WERI-Rb-1 (cell line): ENCODE data around the gene GPI.

Source experiments
- DNase-seq: peaks from one replicate; pipeline ENCODE4 v3.0.0-alpha.2; 2020
- H3K27ac ChIP-seq: fragments of 250-450 bp; sonication (Bioruptor Pico); 2 replicates; pipeline ENCODE4 v1.5.1; 2020; ENCODE audit warnings: mild to moderate bottlenecking, moderate library complexity
- H3K27me3 ChIP-seq: fragments of 250-450 bp; sonication (Bioruptor Pico); 2 replicates; pipeline ENCODE4 v1.5.1; 2021; ENCODE audit warnings: mild to moderate bottlenecking, low read depth, moderate library complexity; ENCODE audit not compliant: insufficient read depth, severe bottlenecking
- H3K36me3 ChIP-seq: fragments of 250-450 bp; sonication (Bioruptor Pico); 2 replicates; pipeline ENCODE4 v1.5.1; 2020; ENCODE audit warnings: mild to moderate bottlenecking, moderate library complexity
- H3K4me3 ChIP-seq: 2 replicates; pipeline ENCODE4 v1.5.1; 2011; ENCODE audit warnings: low read depth, mild to moderate bottlenecking, control low read depth, low read length
- H3K9me3 ChIP-seq: fragments of 250-450 bp; sonication (Bioruptor Pico); 2 replicates; pipeline ENCODE4 v1.5.1; 2021; ENCODE audit warnings: mild to moderate bottlenecking, moderate library complexity; ENCODE audit not compliant: severe bottlenecking
- TF ChIP-seq, protein P1 (sequence below): IDR thresholded peaks from 2 replicates; pipeline ENCODE4 v1.5.1; 2011; ENCODE audit warnings: low read depth, mild to moderate bottlenecking, control low read depth, inconsistent platforms, low read length

The GPI gene

GRCh38 chr19:34364830-34365462, at the start of gene GPI:
TSS of gene GPI (plus strand) at chr19:34365196. CDS start at chr19:34365267, 71 bp downstream.
- Histone ChIP-seq H3K27ac (peak within 1 kb of the TSS; percentile 57), H3K27me3 (no peaks in the 10 kb centered on the region), H3K9me3 (no peaks in the 10 kb centered on the region), H3K4me3 (peak within 1 kb of the TSS; percentile 92), H3K36me3 (peaks cover 37% of the 10 kb centered on the region)
- peak; percentile 51 for DNase-seq
- TF ChIP-seq, protein P1, sequence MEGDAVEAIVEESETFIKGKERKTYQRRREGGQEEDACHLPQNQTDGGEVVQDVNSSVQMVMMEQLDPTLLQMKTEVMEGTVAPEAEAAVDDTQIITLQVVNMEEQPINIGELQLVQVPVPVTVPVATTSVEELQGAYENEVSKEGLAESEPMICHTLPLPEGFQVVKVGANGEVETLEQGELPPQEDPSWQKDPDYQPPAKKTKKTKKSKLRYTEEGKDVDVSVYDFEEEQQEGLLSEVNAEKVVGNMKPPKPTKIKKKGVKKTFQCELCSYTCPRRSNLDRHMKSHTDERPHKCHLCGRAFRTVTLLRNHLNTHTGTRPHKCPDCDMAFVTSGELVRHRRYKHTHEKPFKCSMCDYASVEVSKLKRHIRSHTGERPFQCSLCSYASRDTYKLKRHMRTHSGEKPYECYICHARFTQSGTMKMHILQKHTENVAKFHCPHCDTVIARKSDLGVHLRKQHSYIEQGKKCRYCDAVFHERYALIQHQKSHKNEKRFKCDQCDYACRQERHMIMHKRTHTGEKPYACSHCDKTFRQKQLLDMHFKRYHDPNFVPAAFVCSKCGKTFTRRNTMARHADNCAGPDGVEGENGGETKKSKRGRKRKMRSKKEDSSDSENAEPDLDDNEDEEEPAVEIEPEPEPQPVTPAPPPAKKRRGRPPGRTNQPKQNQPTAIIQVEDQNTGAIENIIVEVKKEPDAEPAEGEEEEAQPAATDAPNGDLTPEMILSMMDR: no peak

GRCh38 chr19:34316247-34316646, 48.7 kb upstream of the GPI start:
- no peaks in the 10 kb centered on the region for H3K27me3 ChIP-seq
- H3K4me3 ChIP-seq: no peak overlapping the region
- peaks cover 8% of the 10 kb centered on the region for H3K36me3 ChIP-seq
- H3K27ac ChIP-seq: no peak overlapping the region
- no peaks in the 10 kb centered on the region for H3K9me3 ChIP-seq
- DNase-seq: no peak
- TF ChIP-seq, protein P1: no peak

GRCh38 chr19:34316741-34317301, 48.2 kb upstream of the GPI start:
- no peak for DNase-seq
- no peaks in the 10 kb centered on the region for H3K9me3 ChIP-seq
- TF ChIP-seq, protein P1: no peak

DNA sequence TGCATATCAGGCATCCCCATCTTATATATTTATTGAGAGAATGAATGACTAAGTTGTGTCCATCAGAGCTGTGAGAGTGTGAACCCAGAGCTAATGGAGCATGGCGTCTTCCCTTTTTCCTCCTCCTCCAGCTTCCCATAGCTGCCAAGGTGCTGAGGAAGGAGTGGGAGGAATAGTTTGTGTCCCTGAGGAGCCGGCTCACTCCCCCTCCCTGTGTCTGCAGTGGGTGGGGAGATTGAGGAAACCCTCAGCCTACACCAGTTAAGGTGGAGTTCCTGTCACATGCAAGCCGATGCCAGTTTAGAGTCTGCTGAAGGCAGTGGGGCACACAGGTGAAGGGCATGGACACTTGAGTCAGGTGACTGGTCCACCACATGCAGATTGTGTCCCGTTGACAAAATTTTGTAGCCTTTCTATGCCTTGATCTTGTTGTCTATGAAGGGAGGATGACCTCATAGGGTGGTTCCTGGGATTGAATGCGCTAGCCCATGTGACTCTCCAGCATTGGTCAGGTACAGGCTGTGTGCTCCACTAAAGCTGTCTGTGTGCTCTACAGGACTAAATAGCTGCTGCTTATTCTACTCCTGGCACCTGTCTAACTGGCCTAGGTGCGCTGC, 47.6 kb upstream of the GPI start:
- Histone ChIP-seq H3K4me3 (no peak overlapping the region), H3K27me3 (no peaks in the 10 kb centered on the region), H3K27ac (no peak overlapping the region), H3K9me3 (no peaks in the 10 kb centered on the region), H3K36me3 (peaks cover 19% of the 10 kb centered on the region)
- no peak for DNase-seq
- TF ChIP-seq, protein P1: no peak

More at GRCh38 chr19:34316741-34317301, 48.2 kb upstream of the GPI start:
- no peak overlapping the region for H3K4me3 ChIP-seq
- no peak overlapping the region for H3K27ac ChIP-seq
- H3K27me3 ChIP-seq: no peaks in the 10 kb centered on the region
- peaks cover 13% of the 10 kb centered on the region for H3K36me3 ChIP-seq

GRCh38 chr19:34319230-34319585, 45.8 kb upstream of the GPI start:
- Histone ChIP-seq H3K27me3 (no peaks in the 10 kb centered on the region), H3K36me3 (peaks cover 29% of the 10 kb centered on the region), H3K27ac (no peak overlapping the region), H3K9me3 (no peaks in the 10 kb centered on the region), H3K4me3 (no peak overlapping the region)
- TF ChIP-seq, protein P1: no peak
- no peak for DNase-seq

DNA sequence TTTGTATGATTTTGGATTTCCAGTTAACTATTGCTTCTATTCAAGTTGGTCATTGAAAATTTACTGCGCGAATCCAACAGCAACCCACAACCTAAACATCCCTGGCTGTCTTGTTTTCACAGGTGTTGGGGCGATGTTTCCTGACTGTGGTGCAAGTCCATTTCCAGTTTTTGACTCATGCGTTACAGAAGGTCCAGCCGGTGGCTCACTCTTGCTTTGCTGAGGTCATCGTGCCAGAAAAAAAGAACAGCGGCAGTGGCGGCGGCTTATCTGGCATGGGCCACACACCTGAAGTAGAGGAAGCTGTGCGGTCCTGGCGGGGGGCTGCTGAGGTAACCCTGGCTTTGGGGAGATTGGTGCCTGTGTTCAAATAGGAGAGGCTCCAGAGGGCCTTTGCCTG, 45.2 kb upstream of the GPI start:
- H3K27me3 ChIP-seq: no peaks in the 10 kb centered on the region
- no peaks in the 10 kb centered on the region for H3K9me3 ChIP-seq
- no peak overlapping the region for H3K4me3 ChIP-seq
- peaks cover 32% of the 10 kb centered on the region for H3K36me3 ChIP-seq
- TF ChIP-seq, protein P1: no peak
- H3K27ac ChIP-seq: no peak overlapping the region
- no peak for DNase-seq
